ENCODE data around the gene CATSPERZ.

DNA sequence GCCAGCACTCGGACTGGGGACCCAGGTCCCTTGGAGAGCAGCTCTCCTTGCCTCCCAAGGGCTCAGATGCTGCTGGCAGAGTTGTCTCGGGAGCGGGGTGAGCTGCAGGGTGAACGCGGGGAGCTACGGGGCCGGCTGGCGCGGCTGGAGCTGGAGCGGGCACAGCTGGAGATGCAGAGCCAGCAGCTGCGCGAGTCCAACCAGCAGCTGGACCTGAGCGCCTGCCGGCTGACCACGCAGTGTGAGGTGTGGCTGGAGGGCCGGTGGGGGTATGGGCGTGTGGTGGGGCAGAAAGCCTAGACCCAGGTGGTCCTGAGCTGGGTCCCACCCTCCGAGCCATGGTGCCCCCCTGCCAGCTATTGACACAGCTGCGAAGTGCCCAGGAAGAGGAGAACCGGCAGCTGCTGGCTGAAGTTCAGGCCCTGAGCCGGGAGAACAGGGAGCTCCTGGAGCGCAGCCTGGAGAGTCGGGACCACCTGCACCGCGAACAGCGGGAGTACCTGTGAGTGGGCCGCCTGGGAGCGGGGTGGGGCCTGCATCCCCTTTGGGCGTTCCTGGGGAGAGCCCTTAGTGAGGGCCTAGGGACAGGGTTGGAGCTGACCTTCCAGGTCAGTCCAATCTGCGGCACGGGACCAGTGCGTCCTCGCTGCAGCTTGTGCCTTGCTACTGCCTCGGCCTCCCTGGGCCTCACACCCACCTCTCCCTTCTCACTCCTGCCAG, 53.0 kb downstream of the CATSPERZ start:
- TF ChIP-seq POLR2A (IDR thresholded peaks at IDR 0.05; ENCODE audit: low read length), result no peak
- no peak for TF ChIP-seq GATA1 (IDR thresholded peaks at IDR 0.05; ENCODE audit: low read depth, low read length)
